Panc1 (cell line): ENCODE data around the gene ZNF214. TPM values are rescaled to one million over a fixed set of nuclear protein-coding genes. Genes with fewer than 3 reads are reported as not detected.
A peak's percentile ranks its signal among the peaks of the same experiment; 100 is the strongest.

Source experiments
- ATAC-seq: fragments of 200-7000 bp; cut with Tn5 transposase; 2 replicates; pipeline ENCODE4 v1.9.1; 2020; ENCODE audit warnings: mild to moderate bottlenecking, moderate library complexity
- BruUV-seq: library from RNA; stranded (reverse); fragments of 400-500 nt; replicated peaks from 2 replicates; lab custom pipeline; 2021; lab: Mats Ljungman, UMichigan
- CTCF ChIA-PET: fragments of 300-600 bp; sonication (Branson Sonifier 250); formaldehyde crosslinking; loops from one replicate; lab custom pipeline; 2022; ENCODE audit warnings: antibody characterized with exemption; lab: Charles Lee
- POLR2A ChIA-PET: fragments of 300-600 bp; sonication (Branson Sonifier 250); formaldehyde crosslinking; loops from one replicate; lab custom pipeline; 2022; ENCODE audit warnings: antibody characterized with exemption; lab: Charles Lee
- DNase-seq: peaks from one replicate; pipeline ENCODE4 v3.0.0-alpha.2; 2010; ENCODE audit warnings: low read depth, low spot score
- H3K27ac ChIP-seq: 2 replicates; pipeline ENCODE4 v1.5.1; 2011; ENCODE audit warnings: mild to moderate bottlenecking, low read length, inconsistent platforms
- H3K27me3 ChIP-seq: fragments of 200-500 bp; sonication (Bioruptor generic); 2 replicates; pipeline ENCODE4 v1.6.0; 2014; ENCODE audit warnings: low read length, inconsistent platforms; ENCODE audit not compliant: control insufficient read depth, insufficient read depth
- H3K36me3 ChIP-seq: fragments of 200-500 bp; sonication (Bioruptor generic); 2 replicates; pipeline ENCODE4 v1.5.1; 2014; ENCODE audit warnings: inconsistent platforms, mild to moderate bottlenecking, low read length, moderate library complexity; ENCODE audit not compliant: control insufficient read depth, insufficient read depth
- H3K4me1 ChIP-seq: 2 replicates; pipeline ENCODE4 v1.5.1; 2011; ENCODE audit warnings: inconsistent platforms, mild to moderate bottlenecking, low read length, moderate library complexity; ENCODE audit not compliant: control insufficient read depth, insufficient read depth
- H3K4me3 ChIP-seq, 2 experiments: 2 replicates each; pipeline ENCODE4 v1.5.1; 2011 to 2012; ENCODE audit warnings: low read depth in 2 of 2, low read length in 2 of 2, mild to moderate bottlenecking in 2 of 2, inconsistent platforms in 1 of 2, moderate library complexity in 1 of 2
- H3K9me3 ChIP-seq: fragments of 200-500 bp; sonication (Bioruptor generic); 2 replicates; pipeline ENCODE4 v1.5.1; 2014; ENCODE audit warnings: low read depth, mild to moderate bottlenecking, inconsistent platforms, low read length, moderate library complexity; ENCODE audit not compliant: control insufficient read depth, insufficient read depth
- CTCF ChIP-seq: fragments of 450-650 bp; IDR thresholded peaks from 2 replicates; pipeline ENCODE4 v1.5.1; 2017; ENCODE audit warnings: mild to moderate bottlenecking
- POLR2AphosphoS5 ChIP-seq: IDR thresholded peaks from 2 replicates; pipeline ENCODE4 v1.6.1; 2012; ENCODE audit warnings: mild to moderate bottlenecking, low read depth, low read length, moderate library complexity
- REST ChIP-seq, 2 experiments: IDR thresholded peaks; 2 replicates each; pipeline ENCODE4 v1.6.1; 2011 to 2012; ENCODE audit warnings: low read depth in 2 of 2, control low read depth in 1 of 2, low read length in 1 of 2, mild to moderate bottlenecking in 1 of 2, moderate library complexity in 1 of 2; ENCODE audit not compliant: insufficient read depth in 1 of 2
- SIN3A ChIP-seq: IDR thresholded peaks from 2 replicates; pipeline ENCODE4 v1.6.1; 2012; ENCODE audit warnings: low read depth, mild to moderate bottlenecking, low read length, moderate library complexity, borderline replicate concordance; ENCODE audit not compliant: insufficient read depth
- TCF7L2 ChIP-seq: IDR thresholded peaks from 2 replicates; pipeline ENCODE4 v1.6.1; 2011; ENCODE audit warnings: mild to moderate bottlenecking, low read depth, low read length, inconsistent platforms
- in situ Hi-C: cut with HindIII; loops from 2 replicates; pipeline ENCODE4 v1.10.0; 2016; ENCODE audit warnings: low sequenced_read_pairs, low pct_unique_long_range_greater_than_20kb
- intact Hi-C: fragments of 100-400 bp; cut with micrococcal nuclease; formaldehyde crosslinking; loops from one replicate; pipeline ENCODE4 v1.10.0; 2022; ENCODE audit not compliant: unreplicated experiment
- total RNA-seq: library from RNA; stranded (reverse); gene quantifications from one replicate; pipeline ENCODE4 v1.2.1, GENCODE V29; 2021; ENCODE audit not compliant: unreplicated experiment

The ZNF214 gene
- total RNA-seq, 1 experiment from 2014 or later, result 3.0 TPM

GRCh38 chr11:7004482-7004881 is 15.7 kb downstream of the ZNF214 start:
- no peaks in the 10 kb centered on the region for H3K9me3 ChIP-seq
- ChIA-PET CTCF (no interaction called here), POLR2A (no interaction called here)
- no peak overlapping the region for H3K27ac ChIP-seq
- in situ Hi-C loops, result no loop called here
- H3K27me3 ChIP-seq, result no peaks in the 10 kb centered on the region
- peak; percentile 30 for DNase-seq
- no peaks in the 10 kb centered on the region for H3K4me1 ChIP-seq
- no peak overlapping the region for H3K4me3 ChIP-seq
- peak; percentile 58; the same call in 1 of the 2 replicates for ATAC-seq
- intact Hi-C loops, result no loop called here
- H3K36me3 ChIP-seq, result no peaks in the 10 kb centered on the region
- no TSS peak for BruUV-seq
- no peak for TF ChIP-seq REST (IDR thresholded peaks at IDR 0.05; ENCODE audit: insufficient read depth in 1 of 2, low read depth in 2 of 2, low read length in 1 of 2)
- no peak for TF ChIP-seq TCF7L2
- no peak for TF ChIP-seq SIN3A

GRCh38 chr11:6995703-6996102 is 24.4 kb downstream of the ZNF214 start:
- in situ Hi-C loops, result no loop called here
- no peaks in the 10 kb centered on the region for H3K27me3 ChIP-seq
- ChIA-PET POLR2A (no interaction called here), CTCF (no interaction called here)
- H3K27ac ChIP-seq, result no peak overlapping the region
- BruUV-seq, result no TSS peak
- intact Hi-C loops, result no loop called here
- H3K4me1 ChIP-seq, result 0 out of 2 replicates have a peak, but pooled peaks cover 5% of the 10 kb centered on the region
- no peak for DNase-seq
- TF ChIP-seq POLR2AphosphoS5 (no peak), TCF7L2 (no peak), CTCF (peak; percentile 37; the same call in 1 of the 2 replicates), SIN3A (no peak)
- H3K9me3 ChIP-seq, result no peaks in the 10 kb centered on the region
- peak; percentile 73 for ATAC-seq
- no peak overlapping the region for H3K4me3 ChIP-seq
- H3K36me3 ChIP-seq, result no peaks in the 10 kb centered on the region
